ENCODE data around the gene THUMPD3.

DNA sequence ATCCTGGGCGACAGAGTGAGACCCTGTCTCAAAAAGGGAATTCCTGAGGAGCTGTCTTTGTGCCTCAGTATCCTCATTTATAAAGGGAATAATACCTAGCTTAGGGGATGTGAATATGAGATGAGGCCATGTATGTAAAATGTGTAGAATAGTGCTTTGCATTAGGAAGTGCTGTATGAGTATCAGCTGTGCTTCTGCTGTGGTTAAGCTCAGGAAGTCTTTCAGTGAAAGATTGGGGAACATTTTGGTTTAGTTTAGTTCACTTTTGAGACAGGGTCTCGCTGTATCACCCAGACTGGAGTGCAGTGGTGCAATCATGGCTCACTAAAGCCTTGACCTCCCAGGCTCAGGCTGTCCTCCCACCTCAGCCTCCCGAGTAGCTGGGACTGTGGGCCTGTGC is 10.6 kb downstream of the THUMPD3 start:
- TF ChIP-seq, protein P1, sequence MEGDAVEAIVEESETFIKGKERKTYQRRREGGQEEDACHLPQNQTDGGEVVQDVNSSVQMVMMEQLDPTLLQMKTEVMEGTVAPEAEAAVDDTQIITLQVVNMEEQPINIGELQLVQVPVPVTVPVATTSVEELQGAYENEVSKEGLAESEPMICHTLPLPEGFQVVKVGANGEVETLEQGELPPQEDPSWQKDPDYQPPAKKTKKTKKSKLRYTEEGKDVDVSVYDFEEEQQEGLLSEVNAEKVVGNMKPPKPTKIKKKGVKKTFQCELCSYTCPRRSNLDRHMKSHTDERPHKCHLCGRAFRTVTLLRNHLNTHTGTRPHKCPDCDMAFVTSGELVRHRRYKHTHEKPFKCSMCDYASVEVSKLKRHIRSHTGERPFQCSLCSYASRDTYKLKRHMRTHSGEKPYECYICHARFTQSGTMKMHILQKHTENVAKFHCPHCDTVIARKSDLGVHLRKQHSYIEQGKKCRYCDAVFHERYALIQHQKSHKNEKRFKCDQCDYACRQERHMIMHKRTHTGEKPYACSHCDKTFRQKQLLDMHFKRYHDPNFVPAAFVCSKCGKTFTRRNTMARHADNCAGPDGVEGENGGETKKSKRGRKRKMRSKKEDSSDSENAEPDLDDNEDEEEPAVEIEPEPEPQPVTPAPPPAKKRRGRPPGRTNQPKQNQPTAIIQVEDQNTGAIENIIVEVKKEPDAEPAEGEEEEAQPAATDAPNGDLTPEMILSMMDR (conservative IDR thresholded peaks at IDR 0.05 in 1 of 2, IDR thresholded peaks at IDR 0.05 in 1 of 2; ENCODE audit: low read depth in 1 of 2, low read length in 2 of 2): no peak
- TF ChIP-seq EZH2 (IDR thresholded peaks at IDR 0.05; ENCODE audit: low read length, missing control alignments): no peak
